ENCODE measurements around the gene ACMSD. TPM values are rescaled to one million over a fixed set of nuclear protein-coding genes. Genes with fewer than 3 reads are reported as not detected.

ACMSD gene
- total RNA-seq, 2 donors from 2014 or later = not detected

- DNase-seq (ENCODE audit: low spot score) = no peak
- Histone ChIP-seq H3K27ac (no peak overlapping the region), H3K9me3 (no peaks in the 10 kb centered on the region)
Observed at GRCh38 chr2:134912361-134912760, 73.9 kb downstream of the ACMSD start.

GRCh38 chr2:134917360-134917865, 79.0 kb downstream of the ACMSD start:
- Histone ChIP-seq H3K4me3 (peak overlapping the region; percentile 90 to 95), H3K27me3 (replicated peaks; ENCODE audit: insufficient read depth) (no peaks in the 10 kb centered on the region), H3K9me3 (no peaks in the 10 kb centered on the region), H3K36me3 (no peaks in the 10 kb centered on the region), H3K4me1 (replicated peaks) (peaks cover 7% of the 10 kb centered on the region), H3K27ac (peak overlapping the region; percentile 97)
- WGBS = 34% methylated on average over 16 of the region's 16 CpGs
- no peak for DNase-seq (ENCODE audit: low spot score)
- intact Hi-C loops (cut with DNase I) = loop anchor here (10.0 kb wide), 2 partner anchors 617 to 793 kb away; partner anchors contain the start of genes R3HDM1 and ZRANB3
- TF ChIP-seq POLR2A (IDR thresholded peaks at IDR 0.05) (no peak), CTCF (IDR thresholded peaks at IDR 0.05) (no peak), POLR2AphosphoS5 (IDR thresholded peaks at IDR 0.05) (no peak)

More at GRCh38 chr2:134912361-134912760, 73.9 kb downstream of the ACMSD start:
- intact Hi-C loops (cut with DNase I) = loop anchor here (10.0 kb wide), 2 partner anchors 622 to 788 kb away; partner anchors contain the start of genes R3HDM1 and ZRANB3
- H3K4me1 ChIP-seq (replicated peaks) = no peaks in the 10 kb centered on the region
- no peaks in the 10 kb centered on the region for H3K36me3 ChIP-seq
- no peak overlapping the region for H3K4me3 ChIP-seq
- H3K27me3 ChIP-seq (replicated peaks; ENCODE audit: insufficient read depth) = no peaks in the 10 kb centered on the region
- TF ChIP-seq CTCF (IDR thresholded peaks at IDR 0.05) (no peak), POLR2AphosphoS5 (IDR thresholded peaks at IDR 0.05) (no peak), POLR2A (IDR thresholded peaks at IDR 0.05) (no peak)

GRCh38 chr2:134917888-134918525, 79.6 kb downstream of the ACMSD start:
- WGBS = under 1% methylated on average over 38 of the region's 38 CpGs
- Histone ChIP-seq H3K9me3 (no peaks in the 10 kb centered on the region), H3K27me3 (replicated peaks; ENCODE audit: insufficient read depth) (no peaks in the 10 kb centered on the region), H3K36me3 (no peaks in the 10 kb centered on the region), H3K4me3 (peak overlapping the region; percentile 90 to 95), H3K27ac (peak overlapping the region; percentile 97), H3K4me1 (replicated peaks) (peaks cover 7% of the 10 kb centered on the region)
- intact Hi-C loops (cut with DNase I) = loop anchor here (2.0 to 10.0 kb wide), 3 partner anchors 617 to 823 kb away; partner anchors contain the start of genes R3HDM1, UBXN4 and ZRANB3
- DNase-seq (ENCODE audit: low spot score) = peak; percentile 85
- TF ChIP-seq POLR2A (IDR thresholded peaks at IDR 0.05) (peak; percentile 66), POLR2AphosphoS5 (IDR thresholded peaks at IDR 0.05) (peak; percentile 39), CTCF (IDR thresholded peaks at IDR 0.05) (peak in 2 of 4 experiments; percentile 44 to 56)

GRCh38 chr2:134918526-134919340, 80.3 kb downstream of the ACMSD start, which contains the start of gene CCNT2:
TSS of gene CCNT2 (plus strand) at chr2:134918822. CDS start at chr2:134918855, 33 bp downstream.
- H3K4me3 ChIP-seq = peak within 1 kb of the TSS; percentile 90 to 95
- H3K36me3 ChIP-seq = no peaks in the 10 kb centered on the region
- intact Hi-C loops (cut with DNase I) = loop anchor here (2.0 to 10.0 kb wide), 3 partner anchors 616 to 822 kb away; partner anchors contain the start of genes R3HDM1, UBXN4 and ZRANB3
- WGBS = under 1% methylated on average over 82 of the region's 83 CpGs
- peak in 1 of 4 experiments; percentile 19 for TF ChIP-seq CTCF (IDR thresholded peaks at IDR 0.05)
- peak; percentile 97 for TF ChIP-seq POLR2AphosphoS5 (IDR thresholded peaks at IDR 0.05)
- peak; percentile 55 for TF ChIP-seq POLR2A (IDR thresholded peaks at IDR 0.05)
- peak; percentile 97 for DNase-seq (ENCODE audit: low spot score)
- no peaks in the 10 kb centered on the region for H3K9me3 ChIP-seq
- H3K27me3 ChIP-seq (replicated peaks; ENCODE audit: insufficient read depth) = no peaks in the 10 kb centered on the region
- peaks cover 12% of the 10 kb centered on the region for H3K4me1 ChIP-seq (replicated peaks)
- H3K27ac ChIP-seq = peak within 1 kb of the TSS; percentile 97

Measured in prostate gland (tissue), 2 donors.